Neural progenitor cell (in vitro differentiated cells): Measurements from ENCODE around the gene CSRNP3.

ENCODE experiments used
- EZH2 ChIP-seq: fragments of 200-600 bp; sonication (generic); IDR thresholded peaks from 2 replicates; pipeline ENCODE4 v1.6.1; 2017; ENCODE audit warnings: antibody characterized with exemption, mild to moderate bottlenecking, moderate library complexity
- EZH2phosphoT487 ChIP-seq: fragments of 200-600 bp; sonication (generic); IDR thresholded peaks from 2 replicates; pipeline ENCODE4 v1.6.1; 2017; ENCODE audit warnings: antibody characterized with exemption
- TF ChIP-seq, protein P1 (sequence below): fragments of 200-600 bp; sonication (generic); IDR thresholded peaks from 2 replicates; pipeline ENCODE4 v1.5.1; 2017; ENCODE audit warnings: antibody characterized with exemption, mild to moderate bottlenecking

DNA sequence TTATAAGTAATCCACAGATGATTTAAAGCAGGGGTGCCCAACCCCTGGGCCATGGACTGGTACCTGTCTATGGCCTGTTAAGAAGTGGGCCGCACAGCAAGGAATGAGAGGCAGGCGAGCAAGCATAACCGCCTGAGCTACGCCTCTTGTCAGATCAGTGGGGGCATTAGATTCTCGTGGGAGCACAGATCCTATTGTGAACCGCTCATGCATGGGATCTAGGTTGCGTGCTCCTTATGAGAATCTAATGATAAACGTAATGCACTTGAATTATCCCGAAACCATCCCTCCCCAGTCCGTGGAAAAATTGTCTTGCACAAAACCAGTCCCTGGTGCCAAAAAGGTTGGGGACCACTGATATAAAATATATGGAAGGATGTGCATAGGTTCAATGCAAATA, 153.7 kb downstream of the CSRNP3 start:
- TF ChIP-seq EZH2phosphoT487 (no peak), EZH2 (no peak)
- TF ChIP-seq, protein P1, sequence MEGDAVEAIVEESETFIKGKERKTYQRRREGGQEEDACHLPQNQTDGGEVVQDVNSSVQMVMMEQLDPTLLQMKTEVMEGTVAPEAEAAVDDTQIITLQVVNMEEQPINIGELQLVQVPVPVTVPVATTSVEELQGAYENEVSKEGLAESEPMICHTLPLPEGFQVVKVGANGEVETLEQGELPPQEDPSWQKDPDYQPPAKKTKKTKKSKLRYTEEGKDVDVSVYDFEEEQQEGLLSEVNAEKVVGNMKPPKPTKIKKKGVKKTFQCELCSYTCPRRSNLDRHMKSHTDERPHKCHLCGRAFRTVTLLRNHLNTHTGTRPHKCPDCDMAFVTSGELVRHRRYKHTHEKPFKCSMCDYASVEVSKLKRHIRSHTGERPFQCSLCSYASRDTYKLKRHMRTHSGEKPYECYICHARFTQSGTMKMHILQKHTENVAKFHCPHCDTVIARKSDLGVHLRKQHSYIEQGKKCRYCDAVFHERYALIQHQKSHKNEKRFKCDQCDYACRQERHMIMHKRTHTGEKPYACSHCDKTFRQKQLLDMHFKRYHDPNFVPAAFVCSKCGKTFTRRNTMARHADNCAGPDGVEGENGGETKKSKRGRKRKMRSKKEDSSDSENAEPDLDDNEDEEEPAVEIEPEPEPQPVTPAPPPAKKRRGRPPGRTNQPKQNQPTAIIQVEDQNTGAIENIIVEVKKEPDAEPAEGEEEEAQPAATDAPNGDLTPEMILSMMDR, result no peak
